ENCODE measurements around the gene DNAJC6.

Gene DNAJC6

GRCh38 chr1:65299328-65299727 lies 10.0 kb upstream of the DNAJC6 start:
- H3K27ac ChIP-seq: no peak overlapping the region
- H3K36me3 ChIP-seq: no peaks in the 10 kb centered on the region
- no peaks in the 10 kb centered on the region for H3K4me1 ChIP-seq (ENCODE audit: control insufficient read depth in 1 of 2, insufficient read depth in 1 of 2, low read depth in 1 of 2, low read length in 1 of 2)
- TF ChIP-seq, protein P1, sequence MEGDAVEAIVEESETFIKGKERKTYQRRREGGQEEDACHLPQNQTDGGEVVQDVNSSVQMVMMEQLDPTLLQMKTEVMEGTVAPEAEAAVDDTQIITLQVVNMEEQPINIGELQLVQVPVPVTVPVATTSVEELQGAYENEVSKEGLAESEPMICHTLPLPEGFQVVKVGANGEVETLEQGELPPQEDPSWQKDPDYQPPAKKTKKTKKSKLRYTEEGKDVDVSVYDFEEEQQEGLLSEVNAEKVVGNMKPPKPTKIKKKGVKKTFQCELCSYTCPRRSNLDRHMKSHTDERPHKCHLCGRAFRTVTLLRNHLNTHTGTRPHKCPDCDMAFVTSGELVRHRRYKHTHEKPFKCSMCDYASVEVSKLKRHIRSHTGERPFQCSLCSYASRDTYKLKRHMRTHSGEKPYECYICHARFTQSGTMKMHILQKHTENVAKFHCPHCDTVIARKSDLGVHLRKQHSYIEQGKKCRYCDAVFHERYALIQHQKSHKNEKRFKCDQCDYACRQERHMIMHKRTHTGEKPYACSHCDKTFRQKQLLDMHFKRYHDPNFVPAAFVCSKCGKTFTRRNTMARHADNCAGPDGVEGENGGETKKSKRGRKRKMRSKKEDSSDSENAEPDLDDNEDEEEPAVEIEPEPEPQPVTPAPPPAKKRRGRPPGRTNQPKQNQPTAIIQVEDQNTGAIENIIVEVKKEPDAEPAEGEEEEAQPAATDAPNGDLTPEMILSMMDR (IDR thresholded peaks at IDR 0.05): no peak
- no peaks in the 10 kb centered on the region for H3K27me3 ChIP-seq
- H3K9me3 ChIP-seq: no peaks in the 10 kb centered on the region
- no peak overlapping the region for H3K4me3 ChIP-seq (ENCODE audit: low read depth in 1 of 2, low read length in 1 of 2)

DNA sequence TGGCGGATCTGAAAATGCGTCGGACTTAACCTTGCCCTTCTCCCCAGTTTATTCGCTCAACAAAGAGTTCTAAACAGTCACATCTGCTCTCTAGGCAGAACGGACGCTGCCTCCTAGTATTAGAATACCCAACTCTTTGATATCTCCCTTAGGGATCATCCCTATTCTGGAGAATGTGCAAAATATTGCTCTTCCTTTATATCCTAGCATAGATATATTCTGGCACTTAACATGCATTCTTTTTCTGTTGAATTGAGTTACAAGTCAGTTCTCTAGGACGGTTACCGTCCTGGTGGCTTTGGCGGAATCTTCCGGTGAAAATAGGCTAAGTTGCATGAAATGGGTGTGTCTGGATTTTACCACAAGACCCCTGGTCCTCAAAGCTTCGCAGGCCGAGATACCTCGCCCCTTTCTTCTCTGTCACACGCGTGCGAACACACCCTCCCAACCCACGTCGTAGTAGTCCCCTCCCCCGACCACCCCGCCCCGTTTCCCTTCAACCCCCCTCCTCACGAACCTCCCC lies 501 bp upstream of the DNAJC6 start:
- TF ChIP-seq, protein P1 (IDR thresholded peaks at IDR 0.05): no peak
- no peak overlapping the region for H3K4me3 ChIP-seq (ENCODE audit: low read depth in 1 of 2, low read length in 1 of 2)

GRCh38 chr1:65310078-65310587 lies 790 bp downstream of the DNAJC6 start:
- H3K9me3 ChIP-seq: no peaks in the 10 kb centered on the region
- no peak overlapping the region for H3K27ac ChIP-seq
- H3K4me3 ChIP-seq (ENCODE audit: low read depth in 1 of 2, low read length in 1 of 2): no peak overlapping the region
- H3K27me3 ChIP-seq: peaks cover 63% of the 10 kb centered on the region
- TF ChIP-seq, protein P1 (IDR thresholded peaks at IDR 0.05): no peak
- H3K4me1 ChIP-seq (ENCODE audit: control insufficient read depth in 1 of 2, insufficient read depth in 1 of 2, low read depth in 1 of 2, low read length in 1 of 2): peaks cover 0 to 5% of the 10 kb centered on the region in 2 experiments
- H3K36me3 ChIP-seq: no peaks in the 10 kb centered on the region

More for the DNA sequence above, 501 bp upstream of the DNAJC6 start:
- peaks cover 0 to 5% of the 10 kb centered on the region in 2 experiments for H3K4me1 ChIP-seq (ENCODE audit: control insufficient read depth in 1 of 2, insufficient read depth in 1 of 2, low read depth in 1 of 2, low read length in 1 of 2)
- H3K9me3 ChIP-seq: no peaks in the 10 kb centered on the region
- no peaks in the 10 kb centered on the region for H3K36me3 ChIP-seq
- no peak overlapping the region for H3K27ac ChIP-seq
- peaks cover 63% of the 10 kb centered on the region for H3K27me3 ChIP-seq

GRCh38 chr1:65311760-65312159 lies 2.4 kb downstream of the DNAJC6 start:
- Histone ChIP-seq H3K27ac (no peak overlapping the region), H3K27me3 (peaks cover 56% of the 10 kb centered on the region), H3K36me3 (no peaks in the 10 kb centered on the region), H3K4me1 (ENCODE audit: control insufficient read depth in 1 of 2, insufficient read depth in 1 of 2, low read depth in 1 of 2, low read length in 1 of 2) (peaks cover 0 to 5% of the 10 kb centered on the region in 2 experiments), H3K4me3 (ENCODE audit: low read depth in 1 of 2, low read length in 1 of 2) (no peak overlapping the region), H3K9me3 (no peaks in the 10 kb centered on the region)
- TF ChIP-seq, protein P1 (IDR thresholded peaks at IDR 0.05): no peak

- Histone ChIP-seq H3K4me3 (ENCODE audit: low read depth in 1 of 2, low read length in 1 of 2) (no peak overlapping the region), H3K36me3 (no peaks in the 10 kb centered on the region), H3K27me3 (peaks cover 11% of the 10 kb centered on the region), H3K27ac (no peak overlapping the region), H3K4me1 (ENCODE audit: control insufficient read depth in 1 of 2, insufficient read depth in 1 of 2, low read depth in 1 of 2, low read length in 1 of 2) (no peaks in the 10 kb centered on the region), H3K9me3 (no peaks in the 10 kb centered on the region)
- TF ChIP-seq, protein P1 (IDR thresholded peaks at IDR 0.05): no peak
Observed at GRCh38 chr1:65316233-65316632, 6.9 kb downstream of the DNAJC6 start.
